Chondrocyte (in vitro differentiated cells): ENCODE results near the gene GALNTL6. TPM values are rescaled to one million over a fixed set of nuclear protein-coding genes. Genes with fewer than 3 reads are reported as not detected.

Source experiments
- DNase-seq: peaks from one replicate; pipeline ENCODE4 v3.0.0; 2021; ENCODE audit warnings: mixed read lengths, low spot score
- H3K27ac Mint-ChIP-seq: one replicate; pipeline ENCODE4 v1.8.0; 2021; ENCODE audit warnings: mild to moderate bottlenecking, moderate library complexity, mixed read lengths; ENCODE audit not compliant: unreplicated experiment
- H3K27me3 Mint-ChIP-seq: 2 replicates; pipeline ENCODE4 v1.8.0; 2021; ENCODE audit warnings: low read depth, mixed read lengths
- H3K36me3 Mint-ChIP-seq: 2 replicates; pipeline ENCODE4 v1.8.0; 2021; ENCODE audit warnings: low read depth, mixed read lengths
- H3K4me1 Mint-ChIP-seq: 2 replicates; pipeline ENCODE4 v1.8.0; 2021; ENCODE audit warnings: low read depth, mild to moderate bottlenecking, mixed read lengths
- H3K4me3 Mint-ChIP-seq: one replicate; pipeline ENCODE4 v1.8.0; 2021; ENCODE audit warnings: mild to moderate bottlenecking, moderate library complexity, mixed read lengths; ENCODE audit not compliant: unreplicated experiment
- H3K9me3 Mint-ChIP-seq: 2 replicates; pipeline ENCODE4 v1.8.0; 2021; ENCODE audit warnings: low read depth, mixed read lengths
- total RNA-seq: library from RNA; stranded (reverse); gene quantifications from 3 replicates; pipeline ENCODE4 v1.2.1, GENCODE V29; 2021
- TF ChIP-seq, protein P1 (sequence below): fragments of 200-600 bp; sonication (generic); IDR thresholded peaks from 2 replicates; pipeline ENCODE4 v1.5.0; 2021; ENCODE audit warnings: antibody characterized with exemption, mild to moderate bottlenecking, moderate library complexity

GALNTL6 gene
- total RNA-seq, 1 donor from 2014 or later = not detected

DNA sequence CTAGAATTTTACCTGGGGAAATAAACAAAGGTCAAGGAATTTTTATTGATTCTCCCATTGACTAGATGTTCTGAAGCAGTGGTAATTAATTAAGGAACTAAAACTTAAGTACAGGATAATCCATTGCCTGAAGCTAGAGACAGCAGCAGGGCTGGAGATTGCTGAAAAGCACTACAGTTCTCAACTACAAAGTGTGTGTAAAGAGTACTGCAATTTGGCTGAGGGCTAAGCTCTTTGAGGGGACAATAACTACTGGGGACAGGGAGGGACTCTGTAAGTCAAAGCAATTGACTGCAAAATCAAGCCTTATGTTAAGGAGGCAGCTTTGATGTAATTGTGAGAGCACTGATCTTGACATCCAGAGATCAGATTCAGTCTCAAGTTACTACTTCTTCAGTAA, 260.4 kb downstream of the GALNTL6 start:
- TF ChIP-seq, protein P1, sequence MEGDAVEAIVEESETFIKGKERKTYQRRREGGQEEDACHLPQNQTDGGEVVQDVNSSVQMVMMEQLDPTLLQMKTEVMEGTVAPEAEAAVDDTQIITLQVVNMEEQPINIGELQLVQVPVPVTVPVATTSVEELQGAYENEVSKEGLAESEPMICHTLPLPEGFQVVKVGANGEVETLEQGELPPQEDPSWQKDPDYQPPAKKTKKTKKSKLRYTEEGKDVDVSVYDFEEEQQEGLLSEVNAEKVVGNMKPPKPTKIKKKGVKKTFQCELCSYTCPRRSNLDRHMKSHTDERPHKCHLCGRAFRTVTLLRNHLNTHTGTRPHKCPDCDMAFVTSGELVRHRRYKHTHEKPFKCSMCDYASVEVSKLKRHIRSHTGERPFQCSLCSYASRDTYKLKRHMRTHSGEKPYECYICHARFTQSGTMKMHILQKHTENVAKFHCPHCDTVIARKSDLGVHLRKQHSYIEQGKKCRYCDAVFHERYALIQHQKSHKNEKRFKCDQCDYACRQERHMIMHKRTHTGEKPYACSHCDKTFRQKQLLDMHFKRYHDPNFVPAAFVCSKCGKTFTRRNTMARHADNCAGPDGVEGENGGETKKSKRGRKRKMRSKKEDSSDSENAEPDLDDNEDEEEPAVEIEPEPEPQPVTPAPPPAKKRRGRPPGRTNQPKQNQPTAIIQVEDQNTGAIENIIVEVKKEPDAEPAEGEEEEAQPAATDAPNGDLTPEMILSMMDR = no peak
- Mint-ChIP-seq H3K27me3 (peaks cover 1% of the 10 kb centered on the region), H3K27ac (no peak overlapping the region)

DNA sequence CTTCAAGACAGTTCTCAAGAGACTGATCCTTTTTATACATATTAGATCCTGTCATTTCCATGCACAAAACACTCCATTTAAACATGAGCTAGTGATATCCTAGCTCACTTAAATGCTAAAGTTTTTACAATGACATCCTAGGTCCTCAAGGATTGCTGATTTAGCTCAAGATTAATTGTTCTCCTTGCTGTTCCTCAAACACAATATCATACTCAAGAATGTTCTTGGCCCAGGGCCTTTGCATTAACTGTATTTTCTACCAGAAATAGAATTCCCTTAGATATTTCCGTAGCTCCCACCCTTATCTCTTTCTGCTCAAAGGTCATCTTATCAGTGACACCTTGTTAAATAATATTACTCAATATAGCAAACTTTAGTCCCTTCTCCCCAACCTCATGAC, 270.1 kb downstream of the GALNTL6 start:
- Mint-ChIP-seq H3K4me3 (no peak overlapping the region), H3K36me3 (no peaks in the 10 kb centered on the region), H3K4me1 (no peaks in the 10 kb centered on the region), H3K9me3 (no peaks in the 10 kb centered on the region), H3K27me3 (no peaks in the 10 kb centered on the region), H3K27ac (no peak overlapping the region)
- TF ChIP-seq, protein P1 = no peak
- DNase-seq = no peak

More for the DNA sequence above, 260.4 kb downstream of the GALNTL6 start:
- H3K4me1 Mint-ChIP-seq = no peaks in the 10 kb centered on the region
- DNase-seq = no peak
- H3K4me3 Mint-ChIP-seq = no peak overlapping the region
- H3K9me3 Mint-ChIP-seq = no peaks in the 10 kb centered on the region
- H3K36me3 Mint-ChIP-seq = no peaks in the 10 kb centered on the region

DNA sequence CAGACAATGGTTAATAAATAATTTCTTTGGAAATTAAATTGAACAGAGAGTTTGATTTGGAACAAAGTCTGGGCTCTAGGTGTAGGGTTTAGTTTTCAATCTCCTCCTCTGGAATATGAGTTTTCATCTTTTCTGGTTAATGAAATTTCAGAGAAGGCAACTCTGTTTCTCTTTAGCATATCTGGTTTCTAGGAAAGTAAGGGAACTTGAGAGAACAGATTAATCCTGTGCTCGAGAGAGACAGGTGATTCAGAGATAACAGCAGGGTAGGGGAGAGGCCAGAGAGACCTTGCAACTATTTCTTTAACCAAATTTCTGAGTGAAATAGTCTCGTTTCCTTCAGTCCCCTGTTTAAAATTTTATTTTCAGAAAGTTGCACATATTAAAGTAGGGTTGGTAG, 275.4 kb downstream of the GALNTL6 start:
- no peaks in the 10 kb centered on the region for H3K9me3 Mint-ChIP-seq
- DNase-seq = no peak
- H3K36me3 Mint-ChIP-seq = no peaks in the 10 kb centered on the region
- no peak overlapping the region for H3K4me3 Mint-ChIP-seq
- TF ChIP-seq, protein P1 = no peak
- H3K4me1 Mint-ChIP-seq = no peaks in the 10 kb centered on the region
- peaks cover 3% of the 10 kb centered on the region for H3K27me3 Mint-ChIP-seq
- H3K27ac Mint-ChIP-seq = no peak overlapping the region

DNA sequence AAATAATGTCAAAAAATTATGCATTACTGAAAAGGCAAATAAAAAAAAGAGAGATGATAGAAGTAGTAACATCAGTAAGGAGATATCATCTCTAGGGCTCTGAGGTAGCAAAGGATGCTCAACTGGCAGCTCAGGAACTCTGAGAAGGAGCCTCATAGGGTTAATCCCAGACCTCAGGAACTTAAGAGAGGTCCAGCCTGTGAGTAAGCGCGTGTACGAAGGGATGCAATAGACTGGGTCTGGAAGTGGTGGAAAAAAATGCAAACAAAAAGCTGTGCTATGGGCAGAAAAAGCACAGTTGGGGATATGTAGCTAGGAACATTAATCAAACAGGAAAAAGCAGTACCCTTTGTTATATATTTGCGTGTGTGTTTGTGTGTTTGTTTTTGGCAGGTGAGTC, 282.0 kb downstream of the GALNTL6 start:
- TF ChIP-seq, protein P1 = no peak
- Mint-ChIP-seq H3K27me3 (peaks cover 1% of the 10 kb centered on the region), H3K4me1 (no peaks in the 10 kb centered on the region), H3K36me3 (no peaks in the 10 kb centered on the region), H3K4me3 (no peak overlapping the region), H3K27ac (no peak overlapping the region), H3K9me3 (no peaks in the 10 kb centered on the region)
- no peak for DNase-seq

DNA sequence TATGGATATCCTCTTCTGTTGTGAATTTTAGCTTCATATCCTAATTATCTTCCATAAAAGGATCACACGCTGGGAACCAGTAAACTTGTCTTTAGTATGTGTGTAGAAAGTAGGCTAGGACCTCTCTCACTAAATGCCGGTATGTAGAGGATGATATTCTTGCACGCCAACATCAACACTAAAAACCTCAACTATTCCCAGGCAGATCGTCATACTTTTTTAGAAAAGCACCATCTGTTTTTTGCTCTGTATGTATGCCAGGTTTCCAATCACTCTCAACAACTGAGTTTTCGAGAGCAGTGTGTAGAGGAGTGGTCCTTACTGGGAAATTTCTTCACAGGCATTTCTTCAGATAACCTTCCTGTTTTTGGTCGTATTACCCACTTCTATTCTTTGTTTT, 283.6 kb downstream of the GALNTL6 start:
- no peak for DNase-seq
- Mint-ChIP-seq H3K27me3 (peaks cover 1% of the 10 kb centered on the region), H3K27ac (no peak overlapping the region), H3K9me3 (peaks cover 3% of the 10 kb centered on the region), H3K4me1 (no peaks in the 10 kb centered on the region), H3K36me3 (no peaks in the 10 kb centered on the region), H3K4me3 (no peak overlapping the region)
- TF ChIP-seq, protein P1 = no peak
